ENCODE measurements around the gene SHTN1. TPM values are rescaled to one million over a fixed set of nuclear protein-coding genes. Genes with fewer than 3 reads are reported as not detected.
A peak's percentile ranks its signal among the peaks of the same experiment; 100 is the strongest.

SHTN1 gene, protein sequence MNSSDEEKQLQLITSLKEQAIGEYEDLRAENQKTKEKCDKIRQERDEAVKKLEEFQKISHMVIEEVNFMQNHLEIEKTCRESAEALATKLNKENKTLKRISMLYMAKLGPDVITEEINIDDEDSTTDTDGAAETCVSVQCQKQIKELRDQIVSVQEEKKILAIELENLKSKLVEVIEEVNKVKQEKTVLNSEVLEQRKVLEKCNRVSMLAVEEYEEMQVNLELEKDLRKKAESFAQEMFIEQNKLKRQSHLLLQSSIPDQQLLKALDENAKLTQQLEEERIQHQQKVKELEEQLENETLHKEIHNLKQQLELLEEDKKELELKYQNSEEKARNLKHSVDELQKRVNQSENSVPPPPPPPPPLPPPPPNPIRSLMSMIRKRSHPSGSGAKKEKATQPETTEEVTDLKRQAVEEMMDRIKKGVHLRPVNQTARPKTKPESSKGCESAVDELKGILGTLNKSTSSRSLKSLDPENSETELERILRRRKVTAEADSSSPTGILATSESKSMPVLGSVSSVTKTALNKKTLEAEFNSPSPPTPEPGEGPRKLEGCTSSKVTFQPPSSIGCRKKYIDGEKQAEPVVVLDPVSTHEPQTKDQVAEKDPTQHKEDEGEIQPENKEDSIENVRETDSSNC
- 10 to 100 TPM; 13.3 to 49.1 (median 19.3) TPM for total RNA-seq
- 10 to 100 TPM in 1 of 3 donors, 1 to 10 TPM in 2; 7.4 to 10.2 (median 8.8) TPM for polyA plus RNA-seq
- long read RNA-seq, donor 1 = 0 reads
- long read RNA-seq, donor 2, full-length matches to known transcripts = 1 of 1 reads
- long read RNA-seq, donor 2, partial matches to known transcripts = 0 of 1 reads
- long read RNA-seq, donor 2, other reads (novel, unspliced or antisense) = 0 of 1 reads
- long read RNA-seq, donor 3, full-length matches to known transcripts = 1 of 1 reads
- long read RNA-seq, donor 3, partial matches to known transcripts = 0 of 1 reads
- long read RNA-seq, donor 3, other reads (novel, unspliced or antisense) = 0 of 1 reads
- long read RNA-seq, donor 4 = 0 reads
- long read RNA-seq, donor 5 = 0 reads
- long read RNA-seq, donor 6, full-length matches to known transcripts = 4 of 9 reads
- long read RNA-seq, donor 6, partial matches to known transcripts = 5 of 9 reads
- long read RNA-seq, donor 6, other reads (novel, unspliced or antisense) = 0 of 9 reads
- long read RNA-seq, donor 7 = 0 reads
- long read RNA-seq, donor 8, full-length matches to known transcripts = 2 of 2 reads
- long read RNA-seq, donor 8, partial matches to known transcripts = 0 of 2 reads
- long read RNA-seq, donor 8, other reads (novel, unspliced or antisense) = 0 of 2 reads
- long read RNA-seq, donor 9 = 0 reads
- long read RNA-seq, donor 10 = 0 reads

DNA sequence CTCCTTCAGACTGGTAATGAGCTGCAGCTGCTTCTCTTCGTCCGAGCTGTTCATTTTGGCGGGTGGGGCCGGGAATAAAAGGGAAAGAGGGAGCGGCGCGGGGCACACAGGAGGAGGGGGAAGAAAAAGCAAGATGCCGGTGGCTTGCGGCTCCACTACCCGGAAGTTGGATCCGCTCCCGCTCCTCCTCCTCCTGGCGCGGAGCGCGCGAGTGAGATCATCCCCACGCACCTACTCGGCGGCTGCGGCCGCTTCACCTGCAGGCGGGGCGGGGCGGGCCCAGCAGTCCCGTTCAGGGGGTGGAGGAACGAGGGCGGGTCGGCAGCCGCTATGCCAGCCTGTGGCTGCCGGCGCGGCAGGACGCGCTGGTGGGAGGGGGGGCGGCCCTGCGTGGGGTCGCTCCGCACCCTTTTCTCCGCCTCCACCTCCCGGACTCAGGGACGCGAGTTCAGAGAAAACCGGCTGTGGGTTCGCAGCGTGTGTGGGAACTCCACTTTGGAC is at the start of gene SHTN1:
TSS of gene SHTN1 (minus strand) at position 162 of the 501 bp plus-strand sequence. CDS start at position 54, 108 bp downstream.
- Histone ChIP-seq H3K36me3 (no peaks in the 10 kb centered on the region), H3K4me1 (peaks cover 9 to 24% (median 19%) of the 10 kb centered on the region in 4 donors), H3K4me3 (peak within 1 kb of the TSS; percentile 65 to 85 (median 75)), H3K27ac (peak within 1 kb of the TSS; percentile 88 to 96 (median 92)), H3K27me3 (peaks cover 0 to 18% (median 0%) of the 10 kb centered on the region in 3 donors), H3K9me3 (no peaks in the 10 kb centered on the region)
- DNase-seq = peak; percentile 94
- peak in 2 of 3 donors; percentile 79 to 81 for TF ChIP-seq POLR2AphosphoS5 (IDR thresholded peaks at IDR 0.05)
- TF ChIP-seq, protein P1, sequence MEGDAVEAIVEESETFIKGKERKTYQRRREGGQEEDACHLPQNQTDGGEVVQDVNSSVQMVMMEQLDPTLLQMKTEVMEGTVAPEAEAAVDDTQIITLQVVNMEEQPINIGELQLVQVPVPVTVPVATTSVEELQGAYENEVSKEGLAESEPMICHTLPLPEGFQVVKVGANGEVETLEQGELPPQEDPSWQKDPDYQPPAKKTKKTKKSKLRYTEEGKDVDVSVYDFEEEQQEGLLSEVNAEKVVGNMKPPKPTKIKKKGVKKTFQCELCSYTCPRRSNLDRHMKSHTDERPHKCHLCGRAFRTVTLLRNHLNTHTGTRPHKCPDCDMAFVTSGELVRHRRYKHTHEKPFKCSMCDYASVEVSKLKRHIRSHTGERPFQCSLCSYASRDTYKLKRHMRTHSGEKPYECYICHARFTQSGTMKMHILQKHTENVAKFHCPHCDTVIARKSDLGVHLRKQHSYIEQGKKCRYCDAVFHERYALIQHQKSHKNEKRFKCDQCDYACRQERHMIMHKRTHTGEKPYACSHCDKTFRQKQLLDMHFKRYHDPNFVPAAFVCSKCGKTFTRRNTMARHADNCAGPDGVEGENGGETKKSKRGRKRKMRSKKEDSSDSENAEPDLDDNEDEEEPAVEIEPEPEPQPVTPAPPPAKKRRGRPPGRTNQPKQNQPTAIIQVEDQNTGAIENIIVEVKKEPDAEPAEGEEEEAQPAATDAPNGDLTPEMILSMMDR (IDR thresholded peaks at IDR 0.05) = no peak
- peak in 1 of 4 donors; percentile 64 for TF ChIP-seq POLR2A (IDR thresholded peaks at IDR 0.05)
- intact Hi-C loops (cut with DNase I; ENCODE audit: low total_unique reads) = no loop called here
- 0 to 2% (median 1%) methylated on average over 27 to 46 of the region's 46 CpGs for WGBS, 5 donors

DNA sequence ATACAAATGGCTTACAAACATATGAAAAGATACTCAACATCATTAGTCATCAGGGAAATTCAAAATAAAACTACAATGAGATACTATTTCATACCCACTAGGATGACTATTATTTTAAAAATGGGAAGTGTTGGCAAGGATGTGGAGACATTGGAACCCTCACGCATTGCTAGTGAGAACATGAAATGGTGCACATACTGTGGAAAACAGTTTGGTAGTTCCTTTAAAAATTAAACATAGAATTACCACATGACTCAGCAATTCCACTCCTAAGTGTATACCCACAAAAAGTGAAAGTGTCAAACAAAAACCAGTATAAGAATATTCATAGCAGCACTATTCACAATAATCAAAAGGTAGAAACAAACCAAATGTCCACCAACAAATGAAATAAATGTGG is 48.5 kb upstream of the SHTN1 start:
- H3K9me3 ChIP-seq = peaks cover 5 to 20% (median 13%) of the 10 kb centered on the region in 4 donors
- H3K4me3 ChIP-seq = no peak overlapping the region
- no peak for DNase-seq
- no peak overlapping the region for H3K27ac ChIP-seq
- TF ChIP-seq, protein P1 (IDR thresholded peaks at IDR 0.05) = no peak
- no peak for TF ChIP-seq POLR2A (IDR thresholded peaks at IDR 0.05)
- TF ChIP-seq POLR2AphosphoS5 (IDR thresholded peaks at IDR 0.05) = no peak
- TF ChIP-seq EP300 (IDR thresholded peaks at IDR 0.05) = no peak
- H3K4me1 ChIP-seq = no peaks in the 10 kb centered on the region
- WGBS, 5 donors = 82 to 93% (median 87%) methylated on average over 1 of the region's 1 CpG
- H3K36me3 ChIP-seq = no peaks in the 10 kb centered on the region
- H3K27me3 ChIP-seq = peaks cover 0 to 3% (median 0%) of the 10 kb centered on the region in 3 donors
- intact Hi-C loops (cut with DNase I; ENCODE audit: low total_unique reads) = no loop called here

DNA sequence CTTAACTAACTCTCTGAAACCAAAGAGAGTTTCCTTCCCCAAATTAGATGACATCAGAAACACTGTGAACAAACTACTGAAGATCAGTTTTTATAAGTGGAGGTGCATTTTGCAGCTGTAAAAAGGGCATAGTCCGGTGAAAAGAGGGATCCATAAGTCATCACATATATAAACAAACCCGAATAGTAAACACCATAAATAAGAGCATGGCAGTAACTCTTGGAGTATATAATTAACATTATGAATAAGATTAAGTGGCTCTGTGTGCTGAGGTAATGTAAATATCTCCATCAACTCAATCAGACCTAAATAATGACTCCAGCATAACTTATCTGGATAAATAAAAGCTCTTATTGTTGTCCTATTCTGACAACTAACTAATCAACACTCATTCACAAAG is 43.0 kb upstream of the SHTN1 start:
- TF ChIP-seq POLR2A (IDR thresholded peaks at IDR 0.05) = no peak
- TF ChIP-seq, protein P1 (IDR thresholded peaks at IDR 0.05) = no peak
- Histone ChIP-seq H3K27ac (no peak overlapping the region), H3K9me3 (peaks cover 0 to 16% (median 4%) of the 10 kb centered on the region in 4 donors), H3K27me3 (no peaks in the 10 kb centered on the region), H3K4me3 (no peak overlapping the region), H3K4me1 (no peaks in the 10 kb centered on the region), H3K36me3 (no peaks in the 10 kb centered on the region)
- intact Hi-C loops (cut with DNase I; ENCODE audit: low total_unique reads) = no loop called here
- no peak for DNase-seq
- WGBS, 5 donors = 31 to 44% (median 37%) methylated on average over 2 of the region's 2 CpGs

All from stomach (tissue), 19 donors.